MM.1S (cell line): ENCODE measurements around the gene MICAL2.

Experiments used
- DNase-seq: peaks from one replicate; pipeline ENCODE4 v3.0.0-alpha.2; 2015
- H2AFZ ChIP-seq: fragments of 300-600 bp; sonication (generic); 2 replicates; pipeline ENCODE4 v1.6.0; 2016; ENCODE audit warnings: antibody characterized with exemption, low read length
- H3F3A ChIP-seq: fragments of 300-600 bp; sonication (generic); 2 replicates; pipeline ENCODE4 v1.6.1; 2016; ENCODE audit warnings: mild to moderate bottlenecking, antibody characterized with exemption, low read length, moderate library complexity, mixed read lengths; ENCODE audit not compliant: insufficient read depth
- H3K27ac ChIP-seq: fragments of 300-600 bp; sonication (generic); 2 replicates; pipeline ENCODE4 v1.5.1; 2016; ENCODE audit warnings: mild to moderate bottlenecking, low read length
- H3K27me3 ChIP-seq: fragments of 300-600 bp; sonication (generic); replicated peaks from 2 replicates; pipeline ENCODE4 v1.6.0; 2016; ENCODE audit warnings: low read length; ENCODE audit not compliant: insufficient read depth
- H3K36me3 ChIP-seq: fragments of 300-600 bp; sonication (generic); replicated peaks from 2 replicates; pipeline ENCODE4 v1.6.1; 2016; ENCODE audit warnings: mild to moderate bottlenecking, low read length, mixed read lengths; ENCODE audit not compliant: insufficient read depth
- H3K4me1 ChIP-seq: fragments of 300-600 bp; sonication (generic); 2 replicates; pipeline ENCODE4 v1.6.1; 2016; ENCODE audit warnings: low read length, mixed read lengths
- H3K4me2 ChIP-seq: fragments of 300-600 bp; sonication (generic); 2 replicates; pipeline ENCODE4 v1.6.0; 2016; ENCODE audit warnings: low read depth, low read length
- H3K4me3 ChIP-seq: fragments of 300-600 bp; sonication (generic); 2 replicates; pipeline ENCODE4 v1.5.1; 2016; ENCODE audit warnings: low read length, mixed read lengths
- H3K79me2 ChIP-seq: fragments of 300-600 bp; sonication (generic); 2 replicates; pipeline ENCODE4 v1.6.1; 2016; ENCODE audit warnings: mixed run types, low read length, mixed read lengths
- H3K9ac ChIP-seq: fragments of 300-600 bp; sonication (generic); 2 replicates; pipeline ENCODE4 v1.6.1; 2016; ENCODE audit warnings: low read length, mixed read lengths
- H3K9me2 ChIP-seq: fragments of 300-600 bp; sonication (generic); replicated peaks from 2 replicates; pipeline ENCODE4 v1.6.1; 2016; ENCODE audit warnings: mild to moderate bottlenecking, low read length, mixed read lengths; ENCODE audit not compliant: insufficient read depth
- H3K9me3 ChIP-seq: fragments of 300-600 bp; sonication (generic); replicated peaks from 2 replicates; pipeline ENCODE4 v1.6.1; 2016; ENCODE audit warnings: mild to moderate bottlenecking, low read length, mixed read lengths; ENCODE audit not compliant: insufficient read depth
- H4K20me1 ChIP-seq: fragments of 300-600 bp; sonication (generic); 2 replicates; pipeline ENCODE4 v1.6.1; 2016; ENCODE audit warnings: mild to moderate bottlenecking, low read length, moderate library complexity, mixed read lengths; ENCODE audit not compliant: insufficient read depth
- EZH2 ChIP-seq: fragments of 300-600 bp; sonication (generic); optimal IDR thresholded peaks from 2 replicates; pipeline ENCODE3; 2017; ENCODE audit warnings: low read depth, mild to moderate bottlenecking, antibody characterized with exemption, low read length, mixed read lengths
- EZH2phosphoT487 ChIP-seq: fragments of 300-600 bp; sonication (generic); IDR thresholded peaks from 2 replicates; pipeline ENCODE4 v1.6.1; 2018; ENCODE audit warnings: antibody characterized with exemption, low read length
- TF ChIP-seq, protein P1 (sequence below): fragments of 300-600 bp; sonication (generic); IDR thresholded peaks from 2 replicates; pipeline ENCODE4 v1.5.1; 2016; ENCODE audit warnings: antibody characterized with exemption, low read length, mixed read lengths

Gene MICAL2

DNA sequence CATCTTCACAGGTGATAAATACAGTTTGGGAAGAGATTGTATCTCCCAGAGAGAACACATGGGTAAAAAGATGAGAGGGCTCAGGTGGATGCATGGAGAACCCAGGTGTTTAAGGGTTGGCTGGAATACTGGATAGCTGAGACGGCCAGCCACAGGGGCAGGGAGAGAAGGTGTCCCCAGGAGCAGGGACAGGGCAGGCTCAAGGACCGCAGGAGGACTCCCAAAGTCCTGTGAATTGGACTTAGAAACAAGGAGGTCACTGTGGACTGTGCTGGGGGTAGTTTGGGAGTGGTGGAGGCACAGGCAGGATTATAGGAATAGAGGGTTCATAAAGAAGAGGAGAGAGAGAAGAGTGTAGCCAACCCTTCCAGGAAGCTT lies 163.2 kb downstream of the MICAL2 start:
- Histone ChIP-seq H2AFZ (no peak overlapping the region), H3K4me3 (no peak overlapping the region), H4K20me1 (no peaks in the 10 kb centered on the region), H3K4me2 (no peak overlapping the region), H3K4me1 (no peaks in the 10 kb centered on the region), H3K9ac (no peak overlapping the region), H3K79me2 (no peaks in the 10 kb centered on the region), H3K9me2 (no peaks in the 10 kb centered on the region), H3F3A (no peaks in the 10 kb centered on the region), H3K27ac (no peak overlapping the region), H3K9me3 (no peaks in the 10 kb centered on the region), H3K27me3 (no peaks in the 10 kb centered on the region), H3K36me3 (no peaks in the 10 kb centered on the region)
- DNase-seq: no peak
- TF ChIP-seq, protein P1, sequence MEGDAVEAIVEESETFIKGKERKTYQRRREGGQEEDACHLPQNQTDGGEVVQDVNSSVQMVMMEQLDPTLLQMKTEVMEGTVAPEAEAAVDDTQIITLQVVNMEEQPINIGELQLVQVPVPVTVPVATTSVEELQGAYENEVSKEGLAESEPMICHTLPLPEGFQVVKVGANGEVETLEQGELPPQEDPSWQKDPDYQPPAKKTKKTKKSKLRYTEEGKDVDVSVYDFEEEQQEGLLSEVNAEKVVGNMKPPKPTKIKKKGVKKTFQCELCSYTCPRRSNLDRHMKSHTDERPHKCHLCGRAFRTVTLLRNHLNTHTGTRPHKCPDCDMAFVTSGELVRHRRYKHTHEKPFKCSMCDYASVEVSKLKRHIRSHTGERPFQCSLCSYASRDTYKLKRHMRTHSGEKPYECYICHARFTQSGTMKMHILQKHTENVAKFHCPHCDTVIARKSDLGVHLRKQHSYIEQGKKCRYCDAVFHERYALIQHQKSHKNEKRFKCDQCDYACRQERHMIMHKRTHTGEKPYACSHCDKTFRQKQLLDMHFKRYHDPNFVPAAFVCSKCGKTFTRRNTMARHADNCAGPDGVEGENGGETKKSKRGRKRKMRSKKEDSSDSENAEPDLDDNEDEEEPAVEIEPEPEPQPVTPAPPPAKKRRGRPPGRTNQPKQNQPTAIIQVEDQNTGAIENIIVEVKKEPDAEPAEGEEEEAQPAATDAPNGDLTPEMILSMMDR: no peak
- TF ChIP-seq EZH2 (no peak), EZH2phosphoT487 (no peak)

DNA sequence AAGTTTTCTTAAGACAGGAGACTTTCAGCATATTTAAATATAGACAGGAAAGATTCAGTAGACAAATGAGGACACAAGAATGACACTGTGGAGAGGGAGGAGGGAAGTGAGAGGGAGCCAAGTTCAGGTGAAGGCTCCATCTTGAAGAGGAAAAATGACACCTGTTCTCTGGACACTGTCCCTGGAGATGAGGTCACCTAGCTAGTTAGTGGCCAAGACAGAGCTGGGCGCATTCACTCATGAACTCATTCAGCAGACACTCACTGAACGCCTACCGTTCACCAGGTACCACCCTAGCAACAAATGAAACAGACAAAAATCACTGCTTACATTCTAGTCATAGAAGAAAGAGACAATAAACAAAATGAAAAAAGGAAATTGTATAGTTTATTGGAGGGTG lies 163.7 kb downstream of the MICAL2 start:
- no peaks in the 10 kb centered on the region for H3F3A ChIP-seq
- H3K9me3 ChIP-seq: no peaks in the 10 kb centered on the region
- H3K27me3 ChIP-seq: no peaks in the 10 kb centered on the region
- H2AFZ ChIP-seq: no peak overlapping the region
- H3K4me2 ChIP-seq: no peak overlapping the region
- no peaks in the 10 kb centered on the region for H3K9me2 ChIP-seq
- H4K20me1 ChIP-seq: no peaks in the 10 kb centered on the region
- TF ChIP-seq, protein P1: no peak
- no peak for TF ChIP-seq EZH2phosphoT487
- no peak for TF ChIP-seq EZH2
- no peak overlapping the region for H3K27ac ChIP-seq
- H3K4me1 ChIP-seq: no peaks in the 10 kb centered on the region
- no peaks in the 10 kb centered on the region for H3K79me2 ChIP-seq
- no peak overlapping the region for H3K4me3 ChIP-seq
- no peaks in the 10 kb centered on the region for H3K36me3 ChIP-seq
- DNase-seq: no peak
- no peak overlapping the region for H3K9ac ChIP-seq

- Histone ChIP-seq H3K79me2 (no peaks in the 10 kb centered on the region), H3F3A (no peaks in the 10 kb centered on the region), H3K4me2 (no peak overlapping the region), H3K27ac (no peak overlapping the region), H3K9me2 (no peaks in the 10 kb centered on the region), H3K9me3 (no peaks in the 10 kb centered on the region), H3K4me1 (no peaks in the 10 kb centered on the region), H3K9ac (no peak overlapping the region), H3K4me3 (no peak overlapping the region), H3K27me3 (no peaks in the 10 kb centered on the region), H2AFZ (no peak overlapping the region), H3K36me3 (no peaks in the 10 kb centered on the region), H4K20me1 (no peaks in the 10 kb centered on the region)
- TF ChIP-seq, protein P1: no peak
- TF ChIP-seq EZH2: no peak
- no peak for TF ChIP-seq EZH2phosphoT487
- DNase-seq: no peak
Measured at GRCh38 chr11:12274558-12275197, 164.3 kb downstream of the MICAL2 start.
